KBM-7 (cell line): ENCODE measurements around the gene ABCB7.
"Not testable (repeated sequence)": the region's sequence is repeated elsewhere in the genome, so short reads cannot be mapped to it uniquely, and the experiment has no call there.

Experiments used
- DNase-seq: peaks from one replicate; pipeline ENCODE4 v3.0.0-alpha.2; 2015
- in situ Hi-C: fragments of 300-500 bp; cut with MboI; formaldehyde crosslinking; loops from 2 replicates; pipeline ENCODE4 v1.14.3; 2020; ENCODE audit warnings: low sequenced_read_pairs, low pct_unique_long_range_greater_than_20kb, mixed read lengths

Gene ABCB7

GRCh38 chrX:75107863-75108509 is 48.1 kb downstream of the ABCB7 start:
- in situ Hi-C loops = no loop called here
- DNase-seq = no peak

- no peak for DNase-seq
- in situ Hi-C loops = no loop called here
Measured at GRCh38 chrX:75106772-75107171, 49.3 kb downstream of the ABCB7 start.

GRCh38 chrX:75096331-75096730 is 59.8 kb downstream of the ABCB7 start:
- in situ Hi-C loops = no loop called here
- no peak for DNase-seq

GRCh38 chrX:75086731-75087195 is 69.3 kb downstream of the ABCB7 start:
- DNase-seq = peak; percentile 44
- in situ Hi-C loops = no loop called here

GRCh38 chrX:75084757-75085156 is 71.3 kb downstream of the ABCB7 start:
- in situ Hi-C loops = no loop called here

GRCh38 chrX:75076429-75076828 is 79.7 kb downstream of the ABCB7 start:
- DNase-seq = no peak
- in situ Hi-C loops = no loop called here

More at GRCh38 chrX:75084757-75085156, 71.3 kb downstream of the ABCB7 start:
- no peak for DNase-seq

GRCh38 chrX:75074475-75074874 is 81.6 kb downstream of the ABCB7 start:
- in situ Hi-C loops = no loop called here
- DNase-seq = no peak

GRCh38 chrX:75071334-75071733 is 84.7 kb downstream of the ABCB7 start:
- in situ Hi-C loops = no loop called here
- no peak for DNase-seq

- in situ Hi-C loops = no loop called here
Measured at GRCh38 chrX:75067931-75068330, 88.2 kb downstream of the ABCB7 start.

GRCh38 chrX:75061701-75062100 is 94.4 kb downstream of the ABCB7 start:
- DNase-seq = no peak
- in situ Hi-C loops = no loop called here

More at GRCh38 chrX:75067931-75068330, 88.2 kb downstream of the ABCB7 start:
- DNase-seq = no peak

- in situ Hi-C loops = no loop called here
- no peak for DNase-seq
Measured at GRCh38 chrX:75051047-75051446, 105.0 kb downstream of the ABCB7 start.

GRCh38 chrX:75045369-75045768 is 110.7 kb downstream of the ABCB7 start:
- DNase-seq = no peak
- in situ Hi-C loops = no loop called here

- in situ Hi-C loops, DNase-seq: not testable (repeated sequence)
Measured at GRCh38 chrX:75044142-75044541, 111.9 kb downstream of the ABCB7 start.

GRCh38 chrX:75038925-75039324 is 117.2 kb downstream of the ABCB7 start:
- DNase-seq = peak; percentile 69
- in situ Hi-C loops = no loop called here
